HCT116 (cell line): Measurements from ENCODE around the gene CORT. TPM values are rescaled to one million over a fixed set of nuclear protein-coding genes. Genes with fewer than 3 reads are reported as not detected.

Experiments
- ATAC-seq: fragments of 200-7000 bp; cut with Tn5 transposase; 2 replicates; pipeline ENCODE4 v1.9.1; 2020; ENCODE audit warnings: mild to moderate bottlenecking, moderate library complexity
- BruUV-seq: library from RNA; stranded (reverse); fragments of 400-500 nt; replicated peaks from 2 replicates; lab custom pipeline; 2021; lab: Mats Ljungman, UMichigan
- CTCF ChIA-PET: fragments of 300-600 bp; sonication (Branson Sonifier 250); formaldehyde crosslinking; loops from one replicate; lab custom pipeline; 2021; ENCODE audit warnings: antibody characterized with exemption; lab: Charles Lee
- POLR2A ChIA-PET: fragments of 300-600, 350-600 bp; sonication (Branson Sonifier 250); formaldehyde crosslinking; loops from one replicate; lab custom pipeline; 2021; ENCODE audit warnings: antibody characterized with exemption; lab: Charles Lee
- RAD21 ChIA-PET, 2 experiments: fragments of 300-600 bp; sonication (Branson Sonifier 250); formaldehyde crosslinking; loops; one replicate each; lab custom pipeline; 2023; ENCODE audit warnings: low total read pairs in 2 of 2; ENCODE audit not compliant: uncharacterized antibody in 2 of 2, unreplicated experiment in 2 of 2, low non-redundant PET in 1 of 2; lab: Charles Lee
- DNase-seq: peaks from one replicate; pipeline ENCODE4 v3.0.0-alpha.2; 2010; ENCODE audit warnings: low read depth, low spot score
- H2AFZ ChIP-seq: fragments of 200-600 bp; shearing (Covaris generic), sonication (generic); 2 replicates; pipeline ENCODE4 v1.6.1; 2017; ENCODE audit warnings: low read depth, mixed run types, mixed read lengths, antibody characterized with exemption, low read length; ENCODE audit not compliant: poor library complexity, severe bottlenecking
- H3K27ac ChIP-seq: 2 replicates; pipeline ENCODE4 v1.5.1; 2012; ENCODE audit warnings: low read depth, low read length
- H3K27me3 ChIP-seq: fragments of 200-600 bp; sonication (generic); 2 replicates; pipeline ENCODE4 v1.6.1; 2016; ENCODE audit warnings: mixed run types, low read length, mixed read lengths; ENCODE audit not compliant: insufficient read depth
- H3K36me3 ChIP-seq, 2 experiments: fragments of 200-500 bp in 1 of 2; fragments of 200-600 bp in 1 of 2; sonication (Bioruptor generic) in 1 of 2; sonication (generic) in 1 of 2; 2 replicates each; pipeline versions ENCODE4 v1.5.1 to v1.6.1; 2014 to 2016; ENCODE audit warnings: low read length in 2 of 2, inconsistent platforms in 1 of 2, mixed read lengths in 1 of 2, mixed run types in 1 of 2; ENCODE audit not compliant: insufficient read depth in 2 of 2, control insufficient read depth in 1 of 2
- H3K4me1 ChIP-seq, 2 experiments: fragments of 200-600 bp in 1 of 2; sonication (generic) in 1 of 2; 2 replicates each; pipeline versions ENCODE4 v1.5.1 to v1.6.1; 2012 to 2017; ENCODE audit warnings: low read length in 2 of 2, inconsistent platforms in 1 of 2, mild to moderate bottlenecking in 1 of 2, mixed read lengths in 1 of 2, mixed run types in 1 of 2, moderate library complexity in 1 of 2; ENCODE audit not compliant: insufficient read depth in 2 of 2, control insufficient read depth in 1 of 2
- H3K4me2 ChIP-seq: fragments of 200-600 bp; sonication (generic); 2 replicates; pipeline ENCODE4 v1.6.1; 2017; ENCODE audit warnings: mixed run types, low read length, mixed read lengths
- H3K4me3 ChIP-seq, 2 experiments: fragments of 200-600 bp in 1 of 2; sonication (generic) in 1 of 2; replicated peaks in 1 of 2; 2 replicates each; pipeline ENCODE4 v1.5.1; 2011 to 2016; ENCODE audit warnings: low read length in 2 of 2, control low read depth in 1 of 2, low read depth in 1 of 2, mild to moderate bottlenecking in 1 of 2, mixed read lengths in 1 of 2, mixed run types in 1 of 2
- H3K79me2 ChIP-seq: fragments of 200-600 bp; sonication (generic); 2 replicates; pipeline ENCODE4 v1.6.1; 2017; ENCODE audit warnings: mild to moderate bottlenecking, mixed run types, low read length, moderate library complexity, mixed read lengths; ENCODE audit not compliant: insufficient read depth
- H3K9ac ChIP-seq: fragments of 200-600 bp; sonication (generic); 2 replicates; pipeline ENCODE4 v1.6.1; 2016; ENCODE audit warnings: low read length, mixed read lengths
- H3K9me2 ChIP-seq: fragments of 200-600 bp; sonication (generic), shearing (Covaris generic); 2 replicates; pipeline ENCODE4 v1.6.1; 2017; ENCODE audit warnings: mixed run types, mild to moderate bottlenecking, moderate library complexity; ENCODE audit not compliant: insufficient read depth
- H3K9me3 ChIP-seq, 2 experiments: fragments of 200-500 bp in 1 of 2; fragments of 200-600 bp in 1 of 2; sonication (Bioruptor generic) in 1 of 2; sonication (generic) in 1 of 2; 2 replicates each; pipeline ENCODE4 v1.6.1; 2014 to 2017; ENCODE audit warnings: low read length in 2 of 2, mixed read lengths in 2 of 2, inconsistent platforms in 1 of 2, low read depth in 1 of 2, mild to moderate bottlenecking in 1 of 2, mixed run types in 1 of 2, moderate library complexity in 1 of 2; ENCODE audit not compliant: control insufficient read depth in 1 of 2, insufficient read depth in 1 of 2
- H4K20me1 ChIP-seq: fragments of 200-600 bp; sonication (generic), shearing (Covaris generic); 2 replicates; pipeline ENCODE4 v1.6.1; 2017; ENCODE audit warnings: mixed run types, mild to moderate bottlenecking, moderate library complexity; ENCODE audit not compliant: insufficient read depth
- ATF3 ChIP-seq: IDR thresholded peaks from 2 replicates; pipeline ENCODE4 v1.6.1; 2012
- CTCF ChIP-seq, 3 experiments: fragments of 200-600 bp in 1 of 3; sonication (generic) in 1 of 3; IDR thresholded peaks in 2 of 3; conservative IDR thresholded peaks in 1 of 3; 2 replicates each; pipeline ENCODE4 v1.5.1; 2012 to 2017; ENCODE audit warnings: low read depth in 2 of 3, low read length in 2 of 3, antibody characterized with exemption in 1 of 3, borderline replicate concordance in 1 of 3, control low read depth in 1 of 3, mild to moderate bottlenecking in 1 of 3, mixed read lengths in 1 of 3, mixed run types in 1 of 3, moderate library complexity in 1 of 3; ENCODE audit not compliant: insufficient read depth in 1 of 3
- EGR1 ChIP-seq: IDR thresholded peaks from 2 replicates; pipeline ENCODE4 v1.6.1; 2012; ENCODE audit warnings: low read depth
- FOSL1 ChIP-seq: IDR thresholded peaks from 2 replicates; pipeline ENCODE4 v1.6.1; 2012; ENCODE audit warnings: low read depth
- MAX ChIP-seq: IDR thresholded peaks from 2 replicates; pipeline ENCODE4 v1.6.1; 2012
- POLR2AphosphoS5 ChIP-seq: IDR thresholded peaks from 2 replicates; pipeline ENCODE4 v1.6.1; 2011; ENCODE audit warnings: mild to moderate bottlenecking, low read depth, low read length, moderate library complexity
- SIN3A ChIP-seq: IDR thresholded peaks from 2 replicates; pipeline ENCODE4 v1.6.1; 2012; ENCODE audit warnings: low read depth
- SRF ChIP-seq: IDR thresholded peaks from 2 replicates; pipeline ENCODE4 v1.6.1; 2012; ENCODE audit warnings: low read depth
- ZBTB33 ChIP-seq: IDR thresholded peaks from 2 replicates; pipeline ENCODE4 v1.6.1; 2011; ENCODE audit warnings: mild to moderate bottlenecking, low read length, moderate library complexity; ENCODE audit not compliant: insufficient replicate concordance; ENCODE audit errors: extremely low read depth
- intact Hi-C: fragments of 100-400 bp; cut with micrococcal nuclease; formaldehyde crosslinking; loops from 2 replicates; pipeline ENCODE4 v1.10.0; 2022
- total RNA-seq: library from RNA; stranded (reverse); gene quantifications from one replicate; pipeline ENCODE4 v1.2.1, GENCODE V29; 2021; ENCODE audit not compliant: unreplicated experiment

CORT gene
- total RNA-seq, 1 experiment from 2014 or later, result 0.84 TPM

GRCh38 chr1:10431070-10431730 lies 18.6 kb upstream of the CORT start (continued):
- no peak for TF ChIP-seq ATF3
- no peak for TF ChIP-seq SIN3A
- TF ChIP-seq CTCF (IDR thresholded peaks at IDR 0.05 in 2 of 3, conservative IDR thresholded peaks at IDR 0.05 in 1 of 3; ENCODE audit: borderline replicate concordance in 1 of 3, insufficient read depth in 1 of 3, low read depth in 2 of 3, low read length in 2 of 3), result no peak

- Histone ChIP-seq H3K4me2 (no peak overlapping the region), H3K9me2 (no peaks in the 10 kb centered on the region), H3K9ac (no peak overlapping the region)
- no peak for ATAC-seq
- POLR2A ChIA-PET, result no interaction called here
- CTCF ChIA-PET, result no interaction called here
- TF ChIP-seq ATF3, result no peak
- TF ChIP-seq FOSL1, result no peak
- no peak for TF ChIP-seq SRF
- TF ChIP-seq EGR1, result no peak
- TF ChIP-seq ZBTB33, result no peak
- no peak for TF ChIP-seq POLR2AphosphoS5
- TF ChIP-seq MAX, result no peak
- TF ChIP-seq, all 23 proteins: peak for 0
- Histone ChIP-seq H3K27ac (no peak overlapping the region), H2AFZ (no peak overlapping the region), H3K4me1 (peaks cover 2 to 19% of the 10 kb centered on the region in 2 experiments; a peak in 3 of 4 replicates), H3K36me3 (no peaks in the 10 kb centered on the region), H3K79me2 (peaks cover 8% of the 10 kb centered on the region; the same call in 1 of the 2 replicates), H3K4me3 (no peak overlapping the region), H3K9me3 (no peaks in the 10 kb centered on the region), H3K27me3 (no peaks in the 10 kb centered on the region), H4K20me1 (no peaks in the 10 kb centered on the region)
- intact Hi-C loops, result no loop called here
- DNase-seq, result no peak
- BruUV-seq, result no TSS peak
- RAD21 ChIA-PET, result no interaction called here
These were observed 16.7 kb upstream of the CORT start for GRCh38 chr1:10432910-10433700.
